Stimulated activated CD8-positive, alpha-beta memory T cell treated with anti-CD3 and anti-CD28 coated beads, Interleukin-7, amount 100 ng/mL, for 4 hours (primary cell): ENCODE measurements around the gene DNAH14.
"Not testable (repeated sequence)": the region's sequence is repeated elsewhere in the genome, so short reads cannot be mapped to it uniquely, and the experiment has no call there.

Experiments used
- DNase-seq, 2 donors: peaks; one replicate each; pipeline ENCODE4 v3.0.0-alpha.2; 2020; ENCODE audit warnings: low read depth in 2 of 2

Gene DNAH14

GRCh38 chr1:225152061-225152460 is 222.6 kb downstream of the DNAH14 start:
- no peak for DNase-seq

GRCh38 chr1:225155555-225155954 is 226.1 kb downstream of the DNAH14 start:
- DNase-seq = no peak

- no peak for DNase-seq
Measured at GRCh38 chr1:225156254-225156653, 226.8 kb downstream of the DNAH14 start.

- no peak for DNase-seq
Measured at GRCh38 chr1:225158291-225158690, 228.8 kb downstream of the DNAH14 start.

- no peak for DNase-seq
Measured at GRCh38 chr1:225159793-225160192, 230.3 kb downstream of the DNAH14 start.

GRCh38 chr1:225177409-225177808 is 247.9 kb downstream of the DNAH14 start:
- not testable (repeated sequence) for DNase-seq

GRCh38 chr1:225179686-225180085 is 250.2 kb downstream of the DNAH14 start:
- no peak for DNase-seq

- DNase-seq = no peak
Measured at GRCh38 chr1:225182716-225183115, 253.2 kb downstream of the DNAH14 start.

GRCh38 chr1:225191199-225191753 is 261.8 kb downstream of the DNAH14 start:
- DNase-seq = no peak

- DNase-seq = no peak
Measured at GRCh38 chr1:225201447-225201846, 272.0 kb downstream of the DNAH14 start.

- no peak for DNase-seq
Measured at GRCh38 chr1:225207791-225208190, 278.3 kb downstream of the DNAH14 start.

GRCh38 chr1:225209153-225209552 is 279.7 kb downstream of the DNAH14 start:
- no peak for DNase-seq

- not testable (repeated sequence) for DNase-seq
Measured at GRCh38 chr1:225210180-225210579, 280.7 kb downstream of the DNAH14 start.

GRCh38 chr1:225211694-225212442 is 282.4 kb downstream of the DNAH14 start:
- DNase-seq = not testable (repeated sequence)

- DNase-seq = no peak
Measured at GRCh38 chr1:225224287-225224686, 294.8 kb downstream of the DNAH14 start.

- DNase-seq = no peak
Measured at GRCh38 chr1:225225681-225226080, 296.2 kb downstream of the DNAH14 start.

GRCh38 chr1:225228871-225229303 is 299.4 kb downstream of the DNAH14 start:
- no peak for DNase-seq

GRCh38 chr1:225229429-225229828 is 300.0 kb downstream of the DNAH14 start:
- not testable (repeated sequence) for DNase-seq

- DNase-seq = no peak
Measured at GRCh38 chr1:225230483-225230882, 301.0 kb downstream of the DNAH14 start.

- not testable (repeated sequence) for DNase-seq
Measured at GRCh38 chr1:225232930-225233329, 303.5 kb downstream of the DNAH14 start.

- DNase-seq = no peak
Measured at GRCh38 chr1:225242611-225243010, 313.1 kb downstream of the DNAH14 start.

- no peak for DNase-seq
Measured at GRCh38 chr1:225250432-225250831, 321.0 kb downstream of the DNAH14 start.

- DNase-seq = no peak
Measured at GRCh38 chr1:225253173-225253572, 323.7 kb downstream of the DNAH14 start.
